Measurements from ENCODE around the gene OR8S1. TPM values are rescaled to one million over a fixed set of nuclear protein-coding genes. Genes with fewer than 3 reads are reported as not detected.
"Not testable (repeated sequence)": the region's sequence is repeated elsewhere in the genome, so short reads cannot be mapped to it uniquely, and the experiment has no call there.

The OR8S1 gene
- total and polyA plus RNA-seq, 12 donors: 0.11 TPM; not detected in 11

- Histone ChIP-seq H3K9me3 (replicated peaks in 1 of 3) (no peaks in the 10 kb centered on the region), H3K4me3 (no peak overlapping the region), H3K27ac (no peak overlapping the region), H3K36me3 (replicated peaks in 1 of 2) (no peaks in the 10 kb centered on the region), H3K4me1 (replicated peaks in 1 of 2) (no peaks in the 10 kb centered on the region), H3K27me3 (no peaks in the 10 kb centered on the region)
- no peak for DNase-seq
- 38 to 67% (median 59%) methylated on average over 2 of the region's 2 CpGs for WGBS, 4 donors
- intact Hi-C loops (cut with DNase I): no loop called here
- TF ChIP-seq POLR2A (IDR thresholded peaks at IDR 0.05) (no peak), CTCF (IDR thresholded peaks at IDR 0.05) (no peak)
These were observed 12.6 kb upstream of the OR8S1 start for GRCh38 chr12:48512855-48513254.

DNA sequence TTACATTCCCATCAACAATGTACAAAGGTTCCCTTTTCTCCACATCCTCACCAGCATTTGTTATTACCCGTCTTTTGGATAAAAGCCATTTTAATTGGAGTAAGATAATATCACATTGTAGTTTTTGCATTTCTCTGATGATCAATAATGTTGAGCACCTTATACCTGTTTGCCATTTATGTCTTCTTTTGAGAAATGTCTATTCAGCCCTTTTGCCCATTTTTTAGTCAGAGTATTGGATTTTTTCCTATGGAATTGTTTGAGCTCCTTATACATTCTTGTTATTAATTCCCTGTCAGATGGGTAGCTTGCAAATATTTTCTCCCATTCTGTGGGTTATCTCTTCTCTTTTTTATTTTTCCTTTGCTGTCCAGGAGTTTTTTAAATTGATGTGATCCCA is 10.7 kb upstream of the OR8S1 start:
- 77 to 84% (median 78%) methylated on average over 1 of the region's 1 CpG for WGBS, 4 donors
- no peaks in the 10 kb centered on the region for H3K36me3 ChIP-seq (replicated peaks in 1 of 2)
- no peak for DNase-seq
- H3K9me3 ChIP-seq (replicated peaks in 1 of 3): no peaks in the 10 kb centered on the region
- no peak overlapping the region for H3K27ac ChIP-seq
- no peak overlapping the region for H3K4me3 ChIP-seq
- H3K27me3 ChIP-seq: no peaks in the 10 kb centered on the region
- TF ChIP-seq CTCF (IDR thresholded peaks at IDR 0.05) (no peak), POLR2A (IDR thresholded peaks at IDR 0.05) (no peak)
- H3K4me1 ChIP-seq (replicated peaks in 1 of 2): no peaks in the 10 kb centered on the region
- intact Hi-C loops (cut with DNase I): no loop called here

DNA sequence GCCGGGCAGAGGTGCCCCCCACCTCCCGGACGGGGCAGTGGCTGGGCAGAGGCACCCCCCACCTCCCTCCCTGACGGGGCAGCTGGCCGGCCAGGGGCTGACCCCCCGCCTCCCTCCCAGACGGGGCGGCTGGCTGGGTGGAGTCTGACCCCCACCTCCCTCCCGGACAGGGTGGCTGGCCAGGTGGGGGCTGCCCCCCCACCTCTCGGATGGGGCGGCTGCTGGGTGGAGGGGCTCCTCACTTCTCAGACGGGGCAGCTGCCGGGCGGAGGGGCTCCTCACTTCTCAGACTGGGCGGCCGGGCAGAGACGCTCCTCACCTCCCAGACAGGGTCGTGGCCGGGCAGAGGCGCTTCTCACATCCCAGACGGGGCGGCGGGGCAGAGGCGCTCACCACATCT is 5.1 kb upstream of the OR8S1 start:
- H3K36me3 ChIP-seq (replicated peaks in 1 of 2); H3K9me3 ChIP-seq (replicated peaks in 1 of 3); H3K4me1 ChIP-seq (replicated peaks in 1 of 2); H3K27me3 ChIP-seq; intact Hi-C loops (cut with DNase I); H3K4me3 ChIP-seq; H3K27ac ChIP-seq; DNase-seq: not testable (repeated sequence)
- 80 to 92% (median 88%) methylated on average over 1 to 24 of the region's 24 CpGs for WGBS, 4 donors

DNA sequence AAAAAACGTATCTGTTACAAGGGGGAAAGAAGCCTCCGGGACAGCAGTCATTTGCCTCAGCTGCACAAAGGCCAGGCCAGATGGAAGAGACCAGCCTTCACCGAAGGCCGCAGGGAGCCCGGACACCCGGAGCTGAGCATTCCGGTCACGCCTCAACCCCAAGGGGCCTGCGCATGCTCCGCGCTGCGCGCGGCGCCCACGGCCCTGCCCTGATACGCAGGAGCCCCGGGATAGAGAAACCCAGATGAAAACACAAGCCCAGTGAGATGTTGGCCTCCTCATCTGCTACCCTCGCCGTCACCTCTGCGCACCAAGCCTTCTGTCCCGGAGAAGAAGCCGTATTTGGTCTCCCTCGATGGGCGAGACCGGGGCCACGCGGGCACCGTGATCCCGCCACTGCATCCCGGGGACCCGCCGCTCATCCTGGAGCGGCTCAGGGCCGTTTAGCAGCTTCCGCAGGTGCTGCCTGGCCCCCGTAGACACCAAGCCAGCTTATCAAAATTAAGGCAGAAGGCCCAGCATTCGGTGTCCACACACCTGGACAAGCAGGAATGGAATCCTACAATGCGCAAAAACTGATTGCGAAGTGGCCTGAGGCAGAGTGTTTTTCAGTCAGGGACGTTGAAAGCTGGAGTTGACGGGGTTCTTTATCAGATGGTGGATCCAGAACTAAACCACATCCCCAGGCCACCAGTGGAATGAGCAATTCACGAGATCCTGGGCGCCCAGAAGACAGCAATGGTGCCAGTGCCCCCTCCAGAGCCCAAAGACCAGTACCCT is 2.6 kb downstream of the OR8S1 start:
- TF ChIP-seq CTCF (IDR thresholded peaks at IDR 0.05) (no peak), POLR2A (IDR thresholded peaks at IDR 0.05) (no peak)
- intact Hi-C loops (cut with DNase I): no loop called here

DNA sequence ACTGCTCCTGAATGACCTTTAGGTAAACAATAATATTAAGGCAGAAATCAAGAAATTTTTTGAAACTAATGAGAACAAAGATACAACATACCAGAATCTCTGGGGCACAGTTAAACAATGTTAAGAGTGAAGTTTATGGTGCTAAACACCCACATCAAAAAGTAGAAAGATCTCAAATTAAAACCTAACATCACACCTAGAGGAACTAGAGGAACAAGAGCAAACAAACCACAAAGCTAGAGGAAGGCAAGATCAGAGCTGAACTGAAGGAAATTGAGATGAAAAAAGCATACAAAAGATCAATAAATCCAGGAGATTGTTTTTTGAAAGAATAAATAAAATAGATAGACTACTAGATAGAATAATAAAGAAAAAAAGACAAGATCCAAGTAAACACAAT is 7.2 kb downstream of the OR8S1 start:
- intact Hi-C loops (cut with DNase I): no loop called here
- Histone ChIP-seq H3K4me1 (replicated peaks in 1 of 2) (no peaks in the 10 kb centered on the region), H3K27me3 (no peaks in the 10 kb centered on the region), H3K4me3 (no peak overlapping the region), H3K36me3 (replicated peaks in 1 of 2) (no peaks in the 10 kb centered on the region), H3K9me3 (replicated peaks in 1 of 3) (no peaks in the 10 kb centered on the region), H3K27ac (no peak overlapping the region)
- DNase-seq: no peak
- no peak for TF ChIP-seq CTCF (IDR thresholded peaks at IDR 0.05)
- TF ChIP-seq POLR2A (IDR thresholded peaks at IDR 0.05): no peak

More for the DNA sequence above, 2.6 kb downstream of the OR8S1 start:
- Histone ChIP-seq H3K27ac (no peak overlapping the region), H3K4me1 (replicated peaks in 1 of 2) (no peaks in the 10 kb centered on the region), H3K4me3 (no peak overlapping the region), H3K27me3 (no peaks in the 10 kb centered on the region), H3K9me3 (replicated peaks in 1 of 3) (no peaks in the 10 kb centered on the region), H3K36me3 (replicated peaks in 1 of 2) (no peaks in the 10 kb centered on the region)
- WGBS, 4 donors: 89 to 93% (median 92%) methylated on average over 29 to 44 of the region's 44 CpGs
- no peak for DNase-seq
